Stomach (tissue), 4 donors: ENCODE measurements around the gene TNS1.

ENCODE experiments used
- EP300 ChIP-seq: sonication (generic); formaldehyde crosslinking; IDR thresholded peaks from one replicate; pipeline ENCODE4 v1.6.1; 2017; ENCODE audit warnings: antibody characterized with exemption
- POLR2A ChIP-seq, 4 donors: fragments of 450-650 bp; IDR thresholded peaks; one replicate each; pipeline ENCODE4 v1.6.1; 2016; ENCODE audit warnings: antibody characterized with exemption in 4 of 4, control low read depth in 2 of 4, mild to moderate bottlenecking in 1 of 4, moderate library complexity in 1 of 4
- POLR2AphosphoS5 ChIP-seq, 3 donors: sonication (generic); formaldehyde crosslinking; IDR thresholded peaks; one replicate each; pipeline ENCODE4 v1.6.1; 2016; ENCODE audit warnings: antibody characterized with exemption in 3 of 3
- TF ChIP-seq, protein P1 (sequence below), 7 experiments: fragments of 450-650 bp in 4 of 7; fragments of 200-600 bp in 3 of 7; sonication (generic) in 3 of 7; IDR thresholded peaks; one replicate each; pipeline ENCODE4 v1.5.1; 2016 to 2019; ENCODE audit warnings: antibody characterized with exemption in 7 of 7, control low read depth in 2 of 7, mild to moderate bottlenecking in 1 of 7

DNA sequence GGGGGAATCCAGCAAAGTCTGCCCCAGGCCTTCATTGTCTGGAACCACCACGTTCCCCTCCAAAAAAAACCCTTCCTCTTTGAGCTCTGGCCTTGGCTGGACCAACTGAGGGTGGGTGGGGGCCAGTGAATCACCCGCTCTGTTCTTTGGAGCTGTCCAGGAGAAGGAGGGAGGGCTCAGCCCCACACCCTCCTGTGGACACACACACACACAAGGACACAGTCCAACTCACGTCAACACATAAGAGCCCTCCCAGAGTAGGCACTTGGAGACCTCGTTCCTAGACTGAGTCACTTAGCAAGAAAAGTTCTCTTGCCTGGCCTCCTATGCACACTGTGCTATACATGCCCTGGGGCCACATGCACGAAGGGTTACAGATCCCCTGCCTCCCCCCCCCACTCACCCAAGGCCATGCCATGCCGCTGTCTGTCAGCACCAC lies 1.2 kb upstream of the TNS1 start:
- TF ChIP-seq POLR2AphosphoS5 (IDR thresholded peaks at IDR 0.05) (peak in 1 of 3 donors; percentile 19), POLR2A (IDR thresholded peaks at IDR 0.05) (no peak), EP300 (no peak)
- TF ChIP-seq, protein P1, sequence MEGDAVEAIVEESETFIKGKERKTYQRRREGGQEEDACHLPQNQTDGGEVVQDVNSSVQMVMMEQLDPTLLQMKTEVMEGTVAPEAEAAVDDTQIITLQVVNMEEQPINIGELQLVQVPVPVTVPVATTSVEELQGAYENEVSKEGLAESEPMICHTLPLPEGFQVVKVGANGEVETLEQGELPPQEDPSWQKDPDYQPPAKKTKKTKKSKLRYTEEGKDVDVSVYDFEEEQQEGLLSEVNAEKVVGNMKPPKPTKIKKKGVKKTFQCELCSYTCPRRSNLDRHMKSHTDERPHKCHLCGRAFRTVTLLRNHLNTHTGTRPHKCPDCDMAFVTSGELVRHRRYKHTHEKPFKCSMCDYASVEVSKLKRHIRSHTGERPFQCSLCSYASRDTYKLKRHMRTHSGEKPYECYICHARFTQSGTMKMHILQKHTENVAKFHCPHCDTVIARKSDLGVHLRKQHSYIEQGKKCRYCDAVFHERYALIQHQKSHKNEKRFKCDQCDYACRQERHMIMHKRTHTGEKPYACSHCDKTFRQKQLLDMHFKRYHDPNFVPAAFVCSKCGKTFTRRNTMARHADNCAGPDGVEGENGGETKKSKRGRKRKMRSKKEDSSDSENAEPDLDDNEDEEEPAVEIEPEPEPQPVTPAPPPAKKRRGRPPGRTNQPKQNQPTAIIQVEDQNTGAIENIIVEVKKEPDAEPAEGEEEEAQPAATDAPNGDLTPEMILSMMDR (IDR thresholded peaks at IDR 0.05): no peak
